Peyer's patch (tissue), 4 donors: ENCODE measurements around the gene KRTAP10-12.

Source experiments
- POLR2A ChIP-seq, 2 donors: fragments of 450-650 bp; IDR thresholded peaks; one replicate each; pipeline ENCODE4 v1.5.1; 2017; ENCODE audit warnings: antibody characterized with exemption in 2 of 2, mild to moderate bottlenecking in 2 of 2, moderate library complexity in 2 of 2
- TF ChIP-seq, protein P1 (sequence below), 6 experiments: fragments of 450-650 bp in 4 of 6; fragments of 200-600 bp in 2 of 6; sonication (generic) in 1 of 6; IDR thresholded peaks; one replicate each; pipeline ENCODE4 v1.5.1; 2017 to 2019; ENCODE audit warnings: antibody characterized with exemption in 6 of 6, mild to moderate bottlenecking in 3 of 6, moderate library complexity in 1 of 6

GRCh38 chr21:44738621-44739020, 41.6 kb downstream of the KRTAP10-12 start:
- no peak for TF ChIP-seq POLR2A (IDR thresholded peaks at IDR 0.05)
- TF ChIP-seq, protein P1, sequence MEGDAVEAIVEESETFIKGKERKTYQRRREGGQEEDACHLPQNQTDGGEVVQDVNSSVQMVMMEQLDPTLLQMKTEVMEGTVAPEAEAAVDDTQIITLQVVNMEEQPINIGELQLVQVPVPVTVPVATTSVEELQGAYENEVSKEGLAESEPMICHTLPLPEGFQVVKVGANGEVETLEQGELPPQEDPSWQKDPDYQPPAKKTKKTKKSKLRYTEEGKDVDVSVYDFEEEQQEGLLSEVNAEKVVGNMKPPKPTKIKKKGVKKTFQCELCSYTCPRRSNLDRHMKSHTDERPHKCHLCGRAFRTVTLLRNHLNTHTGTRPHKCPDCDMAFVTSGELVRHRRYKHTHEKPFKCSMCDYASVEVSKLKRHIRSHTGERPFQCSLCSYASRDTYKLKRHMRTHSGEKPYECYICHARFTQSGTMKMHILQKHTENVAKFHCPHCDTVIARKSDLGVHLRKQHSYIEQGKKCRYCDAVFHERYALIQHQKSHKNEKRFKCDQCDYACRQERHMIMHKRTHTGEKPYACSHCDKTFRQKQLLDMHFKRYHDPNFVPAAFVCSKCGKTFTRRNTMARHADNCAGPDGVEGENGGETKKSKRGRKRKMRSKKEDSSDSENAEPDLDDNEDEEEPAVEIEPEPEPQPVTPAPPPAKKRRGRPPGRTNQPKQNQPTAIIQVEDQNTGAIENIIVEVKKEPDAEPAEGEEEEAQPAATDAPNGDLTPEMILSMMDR (IDR thresholded peaks at IDR 0.05), result no peak
